Right renal cortex interstitium (tissue), 3 donors: Measurements from ENCODE around the gene CARS1. TPM values are rescaled to one million over a fixed set of nuclear protein-coding genes. Genes with fewer than 3 reads are reported as not detected.
"Not testable (repeated sequence)": the region's sequence is repeated elsewhere in the genome, so short reads cannot be mapped to it uniquely, and the experiment has no call there.

Experiments used
- DNase-seq, 3 donors: peaks; one replicate each; pipeline ENCODE4 v3.0.0-alpha.2; 2013; ENCODE audit warnings: low read depth in 3 of 3, low spot score in 2 of 3
- polyA plus RNA-seq, 3 donors: library from polyadenylated mRNA; unstranded; fragments of 120-200 nt; gene quantifications; one replicate each; pipeline ENCODE4 v1.2.1, GENCODE V29; 2013; ENCODE audit not compliant: insufficient read length in 3 of 3

The CARS1 gene
- polyA plus RNA-seq, 3 donors = 24.4 to 26.0 (median 24.9) TPM

- DNase-seq = no peak
Observed at GRCh38 chr11:3090096-3090901, 33.1 kb upstream of the CARS1 start.

- no peak for DNase-seq
Observed at GRCh38 chr11:3089236-3090061, 32.2 kb upstream of the CARS1 start.

GRCh38 chr11:3088806-3089205 is 31.6 kb upstream of the CARS1 start:
- DNase-seq = no peak

- no peak for DNase-seq
Observed at GRCh38 chr11:3087821-3088800, 30.9 kb upstream of the CARS1 start.

- no peak for DNase-seq
Observed at GRCh38 chr11:3087373-3087772, 30.1 kb upstream of the CARS1 start.

- no peak for DNase-seq
Observed at GRCh38 chr11:3086671-3087150, 29.5 kb upstream of the CARS1 start.

GRCh38 chr11:3086114-3086513 is 28.9 kb upstream of the CARS1 start:
- DNase-seq = no peak

- no peak for DNase-seq
Observed at GRCh38 chr11:3085052-3085451, 27.8 kb upstream of the CARS1 start.

GRCh38 chr11:3083321-3083720 is 26.1 kb upstream of the CARS1 start:
- no peak for DNase-seq

- no peak for DNase-seq
Observed at GRCh38 chr11:3081386-3081751, 24.1 kb upstream of the CARS1 start.

GRCh38 chr11:3080733-3081385 is 23.6 kb upstream of the CARS1 start:
- DNase-seq = no peak

- no peak for DNase-seq
Observed at GRCh38 chr11:3080104-3080503, 22.9 kb upstream of the CARS1 start.

- DNase-seq = no peak
Observed at GRCh38 chr11:3077846-3078440, 20.7 kb upstream of the CARS1 start.

- no peak for DNase-seq
Observed at GRCh38 chr11:3077189-3077836, 20.1 kb upstream of the CARS1 start.

GRCh38 chr11:3074912-3075589 is 17.8 kb upstream of the CARS1 start:
- DNase-seq = no peak

GRCh38 chr11:3073029-3073435 is 15.8 kb upstream of the CARS1 start:
- DNase-seq = no peak

- DNase-seq = no peak
Observed at GRCh38 chr11:3069425-3069824, 12.2 kb upstream of the CARS1 start.

GRCh38 chr11:3066308-3066707 is 9.1 kb upstream of the CARS1 start:
- DNase-seq = not testable (repeated sequence)

- not testable (repeated sequence) for DNase-seq
Observed at GRCh38 chr11:3064709-3065108, 7.5 kb upstream of the CARS1 start.
